Adipose tissue (tissue), 3 donors: ENCODE measurements around the gene PXMP4. TPM values are rescaled to one million over a fixed set of nuclear protein-coding genes. Genes with fewer than 3 reads are reported as not detected.

Source experiments
- H3K27ac ChIP-seq: one replicate; pipeline ENCODE4 v1.5.1; 2013; ENCODE audit warnings: low read depth, low read length
- WGBS, 3 donors: extraction: QIAGEN DNeasy Blood & Tissue Kit; methylation state at CpG; one replicate each; pipeline ENCODE4 v1.1.7; 2013; 5-methylcytosine and 5-hydroxymethylcytosine counted together
- polyA plus RNA-seq, 3 donors: library from polyadenylated mRNA; stranded (reverse); fragments of 200-250 nt; gene quantifications; one replicate each; pipeline ENCODE4 v1.2.3, GENCODE V29; 2013
- donor health status: healthy with polysubstance abuse.
- donor health status: Bipolar disorder and iron deficiency.
- donor health status: healthy.

Gene PXMP4
- polyA plus RNA-seq, 3 donors, result 3.1 to 4.8 (median 4.6) TPM

- WGBS, 3 donors, result 44 to 61% (median 52%) methylated on average over 16 of the region's 16 CpGs
- peak overlapping the region; percentile 75 for H3K27ac ChIP-seq
These were observed 44.8 kb downstream of the PXMP4 start for GRCh38 chr20:33675136-33675959.

DNA sequence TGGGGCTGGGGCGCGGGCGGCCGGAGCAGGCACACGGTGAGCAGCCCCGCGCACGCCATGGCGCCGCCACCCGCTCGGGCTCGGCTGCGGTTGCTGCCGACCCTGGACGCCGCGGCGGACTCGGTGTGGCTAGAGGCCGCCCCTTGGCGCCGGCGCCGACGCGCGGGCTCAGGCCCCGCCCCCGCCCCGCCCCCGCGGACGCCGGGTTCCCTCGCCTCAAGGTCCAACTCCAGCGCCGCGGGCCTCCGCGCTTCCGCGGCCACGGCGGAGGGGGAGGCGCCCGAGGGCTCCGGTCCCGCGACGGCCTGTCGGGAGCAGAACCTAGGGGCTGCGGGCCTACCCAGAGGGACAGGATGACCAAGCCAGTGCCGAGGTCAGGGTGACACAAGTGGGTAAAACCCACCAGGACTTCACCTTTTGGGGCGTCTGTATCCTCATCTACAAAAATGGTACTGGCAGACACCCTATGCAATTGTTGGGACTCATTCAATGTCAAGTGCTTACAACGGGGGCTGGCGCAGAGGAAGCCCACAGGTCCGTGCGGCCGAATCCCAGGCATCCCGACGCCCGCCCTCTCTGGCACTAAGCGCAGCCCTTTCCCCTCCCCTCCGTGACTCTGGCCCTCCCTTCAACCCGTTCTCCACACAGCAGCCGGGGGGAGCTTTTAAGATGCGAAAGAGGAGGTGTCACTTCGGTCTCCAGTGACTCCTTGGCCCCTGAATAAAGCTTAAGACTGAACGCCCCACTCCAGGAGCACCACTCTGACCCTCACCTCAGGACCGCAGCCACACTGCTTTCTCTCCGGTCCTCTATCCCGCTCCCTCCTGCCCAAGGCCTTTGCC is 45.6 kb downstream of the PXMP4 start, which contains the start of gene NECAB3:
NECAB3 (minus strand) TSS at position 135 of the 842 bp plus-strand sequence; CDS start at position 59, 76 bp downstream.
- WGBS, 3 donors, result 5 to 6% (median 5%) methylated on average over 51 to 73 of the region's 73 CpGs
- peak within 1 kb of the TSS; percentile 75 for H3K27ac ChIP-seq

DNA sequence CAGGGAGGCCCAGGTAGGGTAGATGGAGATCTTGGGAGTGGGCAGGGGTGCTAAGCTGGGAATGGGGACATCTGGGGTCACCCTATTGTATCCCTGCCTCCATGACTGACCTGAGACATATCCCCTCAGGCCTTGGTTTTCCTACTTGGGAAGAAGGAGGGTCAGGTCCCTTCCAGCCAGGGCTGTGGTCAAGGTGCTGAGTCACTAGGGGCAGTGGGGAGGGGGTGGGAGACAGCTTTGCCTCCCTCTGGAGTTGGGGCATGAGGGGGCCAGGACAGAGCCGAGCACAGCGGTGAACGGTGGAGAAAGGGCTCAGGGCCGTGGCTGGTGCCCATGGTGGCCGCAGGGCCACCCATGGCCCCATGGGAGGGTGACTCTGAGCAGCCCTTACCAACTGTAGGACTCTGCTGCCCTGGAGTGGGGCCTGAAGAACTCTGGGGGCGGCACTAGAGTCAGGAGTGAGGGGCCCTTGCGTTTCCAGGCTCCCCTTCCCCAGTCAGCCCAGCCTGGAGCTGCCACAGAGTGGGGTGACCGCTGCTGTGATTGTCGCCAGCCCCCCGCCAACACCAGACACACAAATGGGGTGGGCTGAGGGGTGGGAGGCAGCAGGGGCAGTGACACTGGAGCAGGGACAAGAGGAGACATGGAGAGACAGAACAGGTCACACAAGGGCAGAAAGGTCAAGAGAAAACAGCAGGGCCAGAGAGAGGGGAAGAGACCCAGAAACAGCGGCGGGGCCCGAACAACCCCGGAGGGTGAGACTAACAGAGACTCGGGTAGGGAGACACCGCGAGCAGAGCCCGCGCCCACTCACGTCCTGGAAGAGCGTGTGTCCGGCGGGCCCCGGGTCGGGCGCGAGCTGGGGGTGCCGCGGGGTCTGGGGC is 46.5 kb downstream of the PXMP4 start:
- 14 to 28% (median 22%) methylated on average over 17 to 29 of the region's 29 CpGs for WGBS, 3 donors
- no peak overlapping the region for H3K27ac ChIP-seq

- 56 to 83% (median 77%) methylated on average over 4 of the region's 4 CpGs for WGBS, 3 donors
- no peak overlapping the region for H3K27ac ChIP-seq
These were observed 47.0 kb downstream of the PXMP4 start for GRCh38 chr20:33673114-33673409.

DNA sequence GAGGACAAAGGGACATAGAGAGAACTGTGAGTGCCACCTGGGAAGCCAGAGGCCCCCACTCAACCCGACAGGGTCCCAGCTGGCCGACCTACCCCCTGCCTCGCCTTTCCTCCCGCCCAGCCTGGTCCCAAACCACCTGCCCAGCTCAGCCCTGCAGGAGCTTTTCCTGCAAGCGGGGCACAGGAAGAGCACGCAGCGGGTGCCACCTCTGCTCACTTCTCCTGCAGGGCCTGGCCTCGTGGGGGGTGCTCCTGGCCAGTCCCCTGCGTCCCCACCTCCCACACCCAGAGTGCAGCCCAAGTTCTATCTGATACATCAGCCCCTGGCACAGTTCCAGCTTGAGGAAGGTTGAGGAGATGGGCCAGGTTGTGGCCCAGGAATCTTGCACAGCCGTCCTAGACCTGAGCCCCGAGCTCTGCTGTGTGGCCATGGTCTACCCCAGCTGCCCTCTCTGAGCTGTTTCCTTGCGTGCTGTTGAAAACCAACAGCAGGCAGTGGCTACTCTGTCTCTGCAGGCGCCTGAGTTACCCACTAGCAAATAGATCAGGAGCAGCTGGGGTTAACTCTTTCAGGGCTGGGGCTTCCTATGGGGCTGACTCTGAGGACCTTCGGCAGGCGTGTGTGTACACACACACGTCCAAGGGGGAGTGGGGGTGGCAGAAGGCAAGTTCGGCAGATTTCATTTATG is 47.5 kb downstream of the PXMP4 start:
- no peak overlapping the region for H3K27ac ChIP-seq
- WGBS, 3 donors, result 58 to 68% (median 61%) methylated on average over 17 of the region's 17 CpGs

- H3K27ac ChIP-seq, result no peak overlapping the region
- 73 to 83% (median 78%) methylated on average over 8 of the region's 8 CpGs for WGBS, 3 donors
These were observed 48.4 kb downstream of the PXMP4 start for GRCh38 chr20:33671573-33672288.

- no peak overlapping the region for H3K27ac ChIP-seq
- 68 to 96% (median 93%) methylated on average over 6 of the region's 6 CpGs for WGBS, 3 donors
These were observed 49.2 kb downstream of the PXMP4 start for GRCh38 chr20:33670715-33671499.

GRCh38 chr20:33669873-33670640 is 50.1 kb downstream of the PXMP4 start:
- WGBS, 3 donors, result 80 to 90% (median 82%) methylated on average over 12 to 13 of the region's 13 CpGs
- no peak overlapping the region for H3K27ac ChIP-seq

- H3K27ac ChIP-seq, result no peak overlapping the region
- 87 to 97% (median 90%) methylated on average over 5 of the region's 5 CpGs for WGBS, 3 donors
These were observed 50.9 kb downstream of the PXMP4 start for GRCh38 chr20:33669224-33669623.

- WGBS, 3 donors, result 76 to 88% (median 76%) methylated on average over 13 of the region's 13 CpGs
- no peak overlapping the region for H3K27ac ChIP-seq
These were observed 51.5 kb downstream of the PXMP4 start for GRCh38 chr20:33668466-33669155.

- WGBS, 3 donors, result 3 to 35% (median 16%) methylated on average over 47 of the region's 47 CpGs
- no peak overlapping the region for H3K27ac ChIP-seq
These were observed 52.2 kb downstream of the PXMP4 start for GRCh38 chr20:33667676-33668465.

DNA sequence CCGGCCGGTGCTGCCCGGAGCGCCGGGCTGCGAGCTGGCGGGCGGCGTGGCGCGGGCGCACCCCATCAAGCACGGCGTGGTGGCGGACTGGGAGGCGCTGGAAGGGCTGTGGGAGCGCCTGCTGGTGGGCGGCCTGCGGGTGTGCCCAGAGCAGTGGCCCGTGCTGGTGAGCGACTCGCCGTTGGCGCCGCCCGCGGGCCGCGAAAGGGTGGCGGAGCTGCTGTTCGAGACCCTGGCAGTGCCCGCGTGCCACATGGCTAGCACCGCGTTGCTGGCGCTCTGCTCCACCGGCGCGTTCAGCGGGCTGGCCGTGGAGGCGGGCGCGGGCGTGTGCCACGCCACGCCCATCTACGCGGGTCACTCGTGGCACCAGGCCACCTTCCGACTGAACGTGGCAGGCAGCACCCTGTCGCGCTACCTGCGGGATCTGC is 52.9 kb downstream of the PXMP4 start:
- WGBS, 3 donors, result 6 to 29% (median 7%) methylated on average over 50 to 55 of the region's 55 CpGs
- H3K27ac ChIP-seq, result no peak overlapping the region

DNA sequence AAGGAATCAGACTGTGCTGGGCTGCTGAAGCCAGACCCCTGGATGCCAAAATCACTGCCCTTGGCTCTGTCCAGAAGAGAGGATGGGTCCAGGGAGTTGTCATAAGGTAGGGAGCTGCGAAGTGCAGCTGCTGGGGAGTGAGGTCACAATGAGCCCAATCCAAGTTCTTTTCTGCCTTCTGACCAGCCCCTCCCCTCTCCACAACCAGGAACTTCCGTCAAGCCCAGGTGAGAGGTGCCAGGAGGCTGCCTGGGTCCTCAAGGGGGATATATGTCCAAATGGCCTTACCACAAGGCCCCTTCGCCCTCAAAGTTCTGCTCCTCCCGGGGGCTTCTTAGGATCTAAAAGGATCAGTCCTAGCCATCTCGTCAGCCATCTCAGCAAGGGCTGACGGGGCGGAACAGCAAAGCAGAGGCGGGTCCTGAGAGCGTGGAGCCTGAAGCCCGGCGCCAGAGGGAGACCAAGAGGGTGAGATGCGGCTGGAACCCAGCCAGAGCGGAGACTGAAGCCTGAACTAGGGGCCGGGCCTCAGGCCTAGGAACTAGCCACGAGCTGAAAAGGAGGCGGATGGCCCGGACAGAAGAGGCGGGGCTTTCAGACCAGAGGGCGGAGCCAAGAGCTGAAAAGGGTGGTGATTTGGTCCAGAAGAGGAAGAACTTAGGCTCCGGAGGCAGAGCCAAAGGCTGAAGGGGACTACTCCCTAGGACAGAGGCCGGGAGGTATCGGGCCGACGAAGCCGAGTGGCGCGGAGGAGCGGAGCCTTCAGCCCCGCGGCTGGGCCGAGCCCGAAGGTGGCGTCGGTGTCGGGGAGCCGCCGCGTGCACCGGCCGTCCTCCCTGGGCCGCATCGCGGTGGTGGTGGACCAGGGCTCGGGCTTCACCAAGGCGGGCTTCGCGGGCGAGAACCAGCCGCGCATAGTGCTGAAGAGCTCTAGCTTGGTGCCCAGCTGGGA is 53.5 kb downstream of the PXMP4 start, which contains the start of gene ACTL10:
ACTL10 (plus strand) TSS at position 651 of the 952 bp plus-strand sequence. CDS start 555 bp downstream, outside the sequence.
- H3K27ac ChIP-seq, result no peak within 1 kb of the TSS
- 2 to 6% (median 4%) methylated on average over 33 to 50 of the region's 50 CpGs for WGBS, 3 donors

GRCh38 chr20:33664762-33665144 is 55.4 kb downstream of the PXMP4 start:
- WGBS, 3 donors, result 97 to 100% (median 98%) methylated on average over 2 of the region's 2 CpGs
- no peak overlapping the region for H3K27ac ChIP-seq
